ENCODE measurements around the gene ZSCAN5B. TPM values are rescaled to one million over a fixed set of nuclear protein-coding genes. Genes with fewer than 3 reads are reported as not detected.
"Not testable (repeated sequence)": the region's sequence is repeated elsewhere in the genome, so short reads cannot be mapped to it uniquely, and the experiment has no call there.

ZSCAN5B gene
- not detected for total RNA-seq

- CTCF ChIA-PET, POLR2A ChIA-PET: not testable (repeated sequence)
Observed at GRCh38 chr19:56197646-56198045, at the start of gene ZSCAN5B. ZSCAN5B (minus strand) TSS chr19:56197783; CDS start chr19:56193052, 4,731 bp downstream.

- POLR2A ChIA-PET: not testable (repeated sequence)
- CTCF ChIA-PET: interaction anchor here (0.9 kb wide), 1 partner anchor 7 kb away, joined by 3 read pairs; no protein-coding TSS in a partner anchor
Observed at GRCh38 chr19:56245764-56246163, 48.2 kb upstream of the ZSCAN5B start.

- CTCF ChIA-PET: interaction anchor here (0.9 kb wide), 1 partner anchor 8 kb away, joined by 3 read pairs; no protein-coding TSS in a partner anchor
Observed at GRCh38 chr19:56245121-56245740, 47.6 kb upstream of the ZSCAN5B start.

GRCh38 chr19:56223481-56223880, 25.9 kb upstream of the ZSCAN5B start:
- POLR2A ChIA-PET: no interaction called here
- CTCF ChIA-PET: no interaction called here

More at GRCh38 chr19:56245121-56245740, 47.6 kb upstream of the ZSCAN5B start:
- POLR2A ChIA-PET: no interaction called here

- POLR2A ChIA-PET: no interaction called here
- CTCF ChIA-PET: no interaction called here
Observed at GRCh38 chr19:56222901-56223300, 25.3 kb upstream of the ZSCAN5B start.

GRCh38 chr19:56221851-56222250, 24.3 kb upstream of the ZSCAN5B start:
- CTCF ChIA-PET: no interaction called here
- POLR2A ChIA-PET: no interaction called here

GRCh38 chr19:56221442-56221841, 23.9 kb upstream of the ZSCAN5B start:
- CTCF ChIA-PET: interaction anchor here (0.9 kb wide), 1 partner anchor 145 kb away, joined by 3 read pairs; no protein-coding TSS in a partner anchor
- POLR2A ChIA-PET: not testable (repeated sequence)

GRCh38 chr19:56218961-56219360, 21.4 kb upstream of the ZSCAN5B start:
- ChIA-PET CTCF (no interaction called here), POLR2A (no interaction called here)

- ChIA-PET POLR2A (no interaction called here), CTCF (interaction anchor here (0.7 kb wide), 1 partner anchor 611 kb away, joined by 3 read pairs; no protein-coding TSS in a partner anchor)
Observed at GRCh38 chr19:56217039-56217949, 19.7 kb upstream of the ZSCAN5B start.

GRCh38 chr19:56211718-56212117, 14.1 kb upstream of the ZSCAN5B start:
- ChIA-PET POLR2A (no interaction called here), CTCF (no interaction called here)

- CTCF ChIA-PET: interaction anchor here (1.2 kb wide), 1 partner anchor 38 kb away, joined by 3 read pairs; no protein-coding TSS in a partner anchor
Observed at GRCh38 chr19:56210036-56210435, 12.5 kb upstream of the ZSCAN5B start.

GRCh38 chr19:56209091-56209490, 11.5 kb upstream of the ZSCAN5B start:
- POLR2A ChIA-PET: no interaction called here
- CTCF ChIA-PET: interaction anchor here (1.2 kb wide), 1 partner anchor 37 kb away, joined by 3 read pairs; no protein-coding TSS in a partner anchor

More at GRCh38 chr19:56210036-56210435, 12.5 kb upstream of the ZSCAN5B start:
- POLR2A ChIA-PET: not testable (repeated sequence)

GRCh38 chr19:56207581-56207980, 10.0 kb upstream of the ZSCAN5B start:
- CTCF ChIA-PET, POLR2A ChIA-PET: not testable (repeated sequence)

- POLR2A ChIA-PET: no interaction called here
- CTCF ChIA-PET: no interaction called here
Observed at GRCh38 chr19:56201973-56202372, 4.4 kb upstream of the ZSCAN5B start, which contains the start of gene ZSCAN5C. ZSCAN5C (plus strand) TSS chr19:56202273; CDS start chr19:56205914, 3,641 bp downstream.

- POLR2A ChIA-PET: no interaction called here
- CTCF ChIA-PET: no interaction called here
Observed at GRCh38 chr19:56199687-56200086, 2.1 kb upstream of the ZSCAN5B start.

- CTCF ChIA-PET: no interaction called here
- POLR2A ChIA-PET: no interaction called here
Observed at GRCh38 chr19:56193981-56194640, 3.5 kb downstream of the ZSCAN5B start.

- CTCF ChIA-PET: no interaction called here
- POLR2A ChIA-PET: no interaction called here
Observed at GRCh38 chr19:56191711-56192110, 5.9 kb downstream of the ZSCAN5B start.

GRCh38 chr19:56191115-56191514, 6.5 kb downstream of the ZSCAN5B start:
- ChIA-PET POLR2A (no interaction called here), CTCF (no interaction called here)

- ChIA-PET POLR2A (no interaction called here), CTCF (no interaction called here)
Observed at GRCh38 chr19:56189785-56190184, 7.8 kb downstream of the ZSCAN5B start.

GRCh38 chr19:56177564-56178243, 19.9 kb downstream of the ZSCAN5B start:
- CTCF ChIA-PET: no interaction called here
- POLR2A ChIA-PET: no interaction called here

All from activated CD8-positive, alpha-beta memory T cell treated with anti-CD3 and anti-CD28 coated beads for 36 hours (primary cell).